ENCODE data around the gene TCF7L2.

GRCh38 chr10:113124724-113125123 lies 174.7 kb downstream of the TCF7L2 start:
- TF ChIP-seq, protein P1, sequence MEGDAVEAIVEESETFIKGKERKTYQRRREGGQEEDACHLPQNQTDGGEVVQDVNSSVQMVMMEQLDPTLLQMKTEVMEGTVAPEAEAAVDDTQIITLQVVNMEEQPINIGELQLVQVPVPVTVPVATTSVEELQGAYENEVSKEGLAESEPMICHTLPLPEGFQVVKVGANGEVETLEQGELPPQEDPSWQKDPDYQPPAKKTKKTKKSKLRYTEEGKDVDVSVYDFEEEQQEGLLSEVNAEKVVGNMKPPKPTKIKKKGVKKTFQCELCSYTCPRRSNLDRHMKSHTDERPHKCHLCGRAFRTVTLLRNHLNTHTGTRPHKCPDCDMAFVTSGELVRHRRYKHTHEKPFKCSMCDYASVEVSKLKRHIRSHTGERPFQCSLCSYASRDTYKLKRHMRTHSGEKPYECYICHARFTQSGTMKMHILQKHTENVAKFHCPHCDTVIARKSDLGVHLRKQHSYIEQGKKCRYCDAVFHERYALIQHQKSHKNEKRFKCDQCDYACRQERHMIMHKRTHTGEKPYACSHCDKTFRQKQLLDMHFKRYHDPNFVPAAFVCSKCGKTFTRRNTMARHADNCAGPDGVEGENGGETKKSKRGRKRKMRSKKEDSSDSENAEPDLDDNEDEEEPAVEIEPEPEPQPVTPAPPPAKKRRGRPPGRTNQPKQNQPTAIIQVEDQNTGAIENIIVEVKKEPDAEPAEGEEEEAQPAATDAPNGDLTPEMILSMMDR (conservative IDR thresholded peaks at IDR 0.05 in 1 of 2, IDR thresholded peaks at IDR 0.05 in 1 of 2; ENCODE audit: extremely low read depth in 1 of 2, insufficient read depth in 1 of 2, low read depth in 1 of 2, low read length in 2 of 2) = no peak
- TF ChIP-seq EZH2 (IDR thresholded peaks at IDR 0.05; ENCODE audit: borderline replicate concordance, low read length) = no peak

Measured in mammary epithelial cell (primary cell).